Esophagus squamous epithelium (tissue), 5 donors: Measurements from ENCODE around the gene SSR4. TPM values are rescaled to one million over a fixed set of nuclear protein-coding genes. Genes with fewer than 3 reads are reported as not detected.

ENCODE experiments used
- DNase-seq: peaks from one replicate; lab custom pipeline; 2025; lab: John Stamatoyannopoulos, UW
- H3K27ac ChIP-seq, 4 donors: fragments of 200-600 bp; sonication (generic); one replicate each; pipeline ENCODE4 v1.5.1; 2016 to 2019; ENCODE audit warnings: mild to moderate bottlenecking in 1 of 4
- H3K27me3 ChIP-seq, 4 donors: fragments of 200-600 bp; sonication (generic); 1 replicate in 3 of 4; 2 replicates in 1 of 4; pipeline versions ENCODE4 v1.5.1 to v1.6.0; 2017 to 2021; ENCODE audit warnings: antibody characterized with exemption in 1 of 4
- H3K36me3 ChIP-seq, 3 donors: fragments of 200-600 bp; sonication (generic); one replicate each; pipeline ENCODE4 v1.5.1; 2016 to 2019
- H3K4me1 ChIP-seq, 3 donors: fragments of 200-600 bp; sonication (generic); one replicate each; pipeline ENCODE4 v1.5.1; 2017 to 2019
- H3K4me3 ChIP-seq, 4 donors: fragments of 200-600 bp; sonication (generic); 1 replicate in 3 of 4; 2 replicates in 1 of 4; pipeline ENCODE4 v1.5.1; 2016 to 2019; ENCODE audit warnings: mild to moderate bottlenecking in 2 of 4, moderate library complexity in 1 of 4
- H3K9me3 ChIP-seq, 3 donors: fragments of 200-600 bp; sonication (generic); one replicate each; pipeline ENCODE4 v1.5.1; 2016 to 2019
- CTCF ChIP-seq, 6 experiments: fragments of 450-650 bp in 4 of 6; fragments of 200-600 bp in 2 of 6; sonication (generic) in 2 of 6; IDR thresholded peaks; one replicate each; pipeline ENCODE4 v1.5.1; 2016 to 2019; ENCODE audit warnings: antibody characterized with exemption in 6 of 6, mild to moderate bottlenecking in 4 of 6, moderate library complexity in 4 of 6
- POLR2A ChIP-seq, 4 donors: fragments of 450-650 bp; IDR thresholded peaks; one replicate each; pipeline ENCODE4 v1.6.1; 2017; ENCODE audit warnings: antibody characterized with exemption in 4 of 4, mild to moderate bottlenecking in 4 of 4, moderate library complexity in 3 of 4
- WGBS, 2 donors: methylation state at CpG; one replicate each; pipeline ENCODE4 v1.1.5; 2018; 5-methylcytosine and 5-hydroxymethylcytosine counted together
- intact Hi-C: fragments of 100-400 bp; cut with DNase I; formaldehyde crosslinking; loops from one replicate; pipeline ENCODE4 v1.15.0; 2022
- total RNA-seq, 4 donors: library from RNA; depleted of rRNA; stranded (reverse); fragments of >200 nt; gene quantifications; one replicate each; pipeline ENCODE4 v1.1.0, GENCODE V29; 2016
- donor health status: DM: yes; HTN: yes; CAD: no.

SSR4 gene
- total RNA-seq, 4 donors from 2014 or later: 131 to 257 (median 159) TPM

- H3K27me3 ChIP-seq: no peaks in the 10 kb centered on the region
- no peak for TF ChIP-seq CTCF (IDR thresholded peaks at IDR 0.05)
- TF ChIP-seq POLR2A (IDR thresholded peaks at IDR 0.05): no peak
- no peaks in the 10 kb centered on the region for H3K9me3 ChIP-seq
- intact Hi-C loops: no loop called here
- H3K4me1 ChIP-seq: peaks cover 0 to 26% (median 3%) of the 10 kb centered on the region in 3 donors
- no peak overlapping the region for H3K27ac ChIP-seq
- 60 to 97% methylated on average over 1 to 32 of the region's 87 CpGs for WGBS, 2 donors
- DNase-seq: no peak
- no peak overlapping the region for H3K4me3 ChIP-seq
- peaks cover 0 to 9% (median 0%) of the 10 kb centered on the region in 3 donors for H3K36me3 ChIP-seq
Measured at GRCh38 chrX:153803211-153804099, 9.0 kb downstream of the SSR4 start.

GRCh38 chrX:153804100-153804595 lies 9.7 kb downstream of the SSR4 start:
- no peak overlapping the region for H3K4me3 ChIP-seq
- intact Hi-C loops: no loop called here
- DNase-seq: no peak
- no peak for TF ChIP-seq POLR2A (IDR thresholded peaks at IDR 0.05)
- no peak for TF ChIP-seq CTCF (IDR thresholded peaks at IDR 0.05)
- peaks cover 0 to 2% (median 0%) of the 10 kb centered on the region in 3 donors for H3K36me3 ChIP-seq
- no peaks in the 10 kb centered on the region for H3K27me3 ChIP-seq
- peaks cover 0 to 26% (median 3%) of the 10 kb centered on the region in 3 donors for H3K4me1 ChIP-seq
- H3K27ac ChIP-seq: no peak overlapping the region
- H3K9me3 ChIP-seq: no peaks in the 10 kb centered on the region
- WGBS, 2 donors: no CpG with 5 or more reads among the region's 34 CpGs

GRCh38 chrX:153804621-153805020 lies 10.2 kb downstream of the SSR4 start:
- Histone ChIP-seq H3K4me3 (no peak overlapping the region), H3K27ac (no peak overlapping the region), H3K9me3 (no peaks in the 10 kb centered on the region), H3K4me1 (peaks cover 0 to 26% (median 3%) of the 10 kb centered on the region in 3 donors), H3K36me3 (no peaks in the 10 kb centered on the region), H3K27me3 (no peaks in the 10 kb centered on the region)
- WGBS, 2 donors: 95% methylated on average over 20 of the region's 25 CpGs; no CpG with 5 or more reads in 1 of the 2 donors
- DNase-seq: no peak
- intact Hi-C loops: no loop called here
- TF ChIP-seq POLR2A (IDR thresholded peaks at IDR 0.05): no peak
- no peak for TF ChIP-seq CTCF (IDR thresholded peaks at IDR 0.05)

- Histone ChIP-seq H3K36me3 (no peaks in the 10 kb centered on the region), H3K27me3 (no peaks in the 10 kb centered on the region), H3K4me3 (no peak overlapping the region), H3K9me3 (no peaks in the 10 kb centered on the region), H3K27ac (peak overlapping the region in 1 of 4 donors; percentile 63), H3K4me1 (peaks cover 0 to 26% (median 3%) of the 10 kb centered on the region in 3 donors)
- WGBS, 2 donors: 67% methylated on average over 1 of the region's 13 CpGs; no CpG with 5 or more reads in 1 of the 2 donors
- TF ChIP-seq POLR2A (IDR thresholded peaks at IDR 0.05) (no peak), CTCF (IDR thresholded peaks at IDR 0.05) (no peak)
- intact Hi-C loops: no loop called here
- DNase-seq: no peak
Measured at GRCh38 chrX:153805436-153805835, 11.0 kb downstream of the SSR4 start.

GRCh38 chrX:153806999-153807575 lies 12.6 kb downstream of the SSR4 start:
- no peak overlapping the region for H3K27ac ChIP-seq
- intact Hi-C loops: no loop called here
- peak in 1 of 6 experiments; percentile 5 for TF ChIP-seq CTCF (IDR thresholded peaks at IDR 0.05)
- no peak for TF ChIP-seq POLR2A (IDR thresholded peaks at IDR 0.05)
- H3K27me3 ChIP-seq: no peaks in the 10 kb centered on the region
- 92% methylated on average over 2 of the region's 28 CpGs; no CpG with 5 or more reads in 1 of the 2 donors for WGBS, 2 donors
- H3K4me3 ChIP-seq: no peak overlapping the region
- no peaks in the 10 kb centered on the region for H3K36me3 ChIP-seq
- no peaks in the 10 kb centered on the region for H3K9me3 ChIP-seq
- peaks cover 0 to 26% (median 3%) of the 10 kb centered on the region in 3 donors for H3K4me1 ChIP-seq
- no peak for DNase-seq
